H9 (cell line): ENCODE results near the gene ALG8. TPM values are rescaled to one million over a fixed set of nuclear protein-coding genes. Genes with fewer than 3 reads are reported as not detected.

Experiments used
- DNase-seq: peaks from one replicate; pipeline ENCODE4 v3.0.0-alpha.2; 2017
- H2AFZ ChIP-seq: one replicate; pipeline ENCODE4 v1.6.1; 2013; ENCODE audit warnings: mild to moderate bottlenecking, low read length, control low read depth, moderate library complexity
- H2AK5ac ChIP-seq: 2 replicates; pipeline ENCODE4 v1.6.1; 2013; ENCODE audit warnings: low read length, control low read depth, mixed read lengths; ENCODE audit not compliant: insufficient read length
- H2BK120ac ChIP-seq: one replicate; pipeline ENCODE4 v1.6.1; 2013; ENCODE audit warnings: low read depth, mild to moderate bottlenecking, low read length, control low read depth, inconsistent platforms; ENCODE audit not compliant: poor library complexity, severe bottlenecking
- H2BK12ac ChIP-seq: 2 replicates; pipeline ENCODE4 v1.6.1; 2013; ENCODE audit warnings: low read length, control low read depth, mixed read lengths, low read depth; ENCODE audit not compliant: insufficient read length
- H2BK15ac ChIP-seq: 2 replicates; pipeline ENCODE4 v1.6.1; 2013; ENCODE audit warnings: low read depth, low read length, control low read depth
- H2BK20ac ChIP-seq: one replicate; pipeline ENCODE4 v1.6.1; 2013; ENCODE audit warnings: low read depth, mild to moderate bottlenecking, low read length, control low read depth, inconsistent platforms; ENCODE audit not compliant: poor library complexity, severe bottlenecking
- H2BK5ac ChIP-seq: 2 replicates; pipeline ENCODE4 v1.6.1; 2013; ENCODE audit warnings: low read length, control low read depth, mixed read lengths; ENCODE audit not compliant: insufficient read length
- H3K14ac ChIP-seq: 2 replicates; pipeline ENCODE4 v1.6.1; 2013; ENCODE audit warnings: low read length, control low read depth; ENCODE audit not compliant: insufficient read depth
- H3K18ac ChIP-seq: 2 replicates; pipeline ENCODE4 v1.6.1; 2013; ENCODE audit warnings: low read depth, mild to moderate bottlenecking, mixed read lengths, low read length, control low read depth; ENCODE audit not compliant: insufficient read length
- H3K23ac ChIP-seq: 2 replicates; pipeline ENCODE4 v1.6.1; 2013; ENCODE audit warnings: low read length, control low read depth, mixed read lengths, low read depth; ENCODE audit not compliant: insufficient read length
- H3K23me2 ChIP-seq: 2 replicates; pipeline ENCODE4 v1.6.1; 2013; ENCODE audit warnings: low read depth, mild to moderate bottlenecking, mixed read lengths, low read length, control low read depth; ENCODE audit not compliant: insufficient read length, poor library complexity, severe bottlenecking
- H3K27ac ChIP-seq: 2 replicates; pipeline ENCODE4 v1.5.1; 2013; ENCODE audit warnings: low read length, control low read depth, mixed read lengths, low read depth; ENCODE audit not compliant: insufficient read length
- H3K27me3 ChIP-seq: 2 replicates; pipeline ENCODE4 v1.6.1; 2013; ENCODE audit warnings: low read length, control low read depth, inconsistent platforms; ENCODE audit not compliant: insufficient read depth
- H3K4ac ChIP-seq: 2 replicates; pipeline ENCODE4 v1.6.1; 2013; ENCODE audit warnings: low read depth, mild to moderate bottlenecking, control low read depth, inconsistent platforms, low read length, moderate library complexity
- H3K4me1 ChIP-seq: 2 replicates; pipeline ENCODE4 v1.6.1; 2013; ENCODE audit warnings: low read length, control low read depth, inconsistent platforms; ENCODE audit not compliant: insufficient read depth
- H3K4me2 ChIP-seq: 2 replicates; pipeline ENCODE4 v1.6.1; 2013; ENCODE audit warnings: low read length, control low read depth, mixed read lengths; ENCODE audit not compliant: insufficient read length, insufficient read depth
- H3K56ac ChIP-seq: 2 replicates; pipeline ENCODE4 v1.6.1; 2013; ENCODE audit warnings: low read depth, mild to moderate bottlenecking, mixed read lengths, low read length, control low read depth; ENCODE audit not compliant: insufficient read length
- H3K79me1 ChIP-seq: 2 replicates; pipeline ENCODE4 v1.6.1; 2013; ENCODE audit warnings: low read depth, mild to moderate bottlenecking, moderate library complexity, low read length, control low read depth, inconsistent platforms; ENCODE audit not compliant: insufficient read depth, poor library complexity, severe bottlenecking
- H3K79me2 ChIP-seq: 2 replicates; pipeline ENCODE4 v1.6.1; 2013; ENCODE audit warnings: low read length, control low read depth, inconsistent platforms; ENCODE audit not compliant: insufficient read depth
- H3K9ac ChIP-seq: 2 replicates; pipeline ENCODE4 v1.6.1; 2013; ENCODE audit warnings: low read length, control low read depth, mixed read lengths; ENCODE audit not compliant: insufficient read length; ENCODE audit errors: extremely low read depth
- H3K9me3 ChIP-seq: one replicate; pipeline ENCODE4 v1.6.1; 2013; ENCODE audit warnings: low read depth, low read length, inconsistent platforms; ENCODE audit not compliant: control insufficient read depth
- H3T11ph ChIP-seq: one replicate; pipeline ENCODE4 v1.6.1; 2013; ENCODE audit warnings: mild to moderate bottlenecking, low read length, control low read depth, inconsistent platforms
- H4K20me1 ChIP-seq: one replicate; pipeline ENCODE4 v1.6.1; 2013; ENCODE audit not compliant: control insufficient read depth, insufficient read length, insufficient read depth
- H4K5ac ChIP-seq: 2 replicates; pipeline ENCODE4 v1.6.1; 2013; ENCODE audit warnings: low read depth, mild to moderate bottlenecking, mixed read lengths, low read length, control low read depth; ENCODE audit not compliant: insufficient read length
- H4K8ac ChIP-seq: replicated peaks from 2 replicates; pipeline ENCODE4 v1.6.1; 2013; ENCODE audit warnings: low read length, control low read depth, mixed read lengths, low read depth; ENCODE audit not compliant: insufficient read length
- H4K91ac ChIP-seq: 2 replicates; pipeline ENCODE4 v1.6.1; 2013; ENCODE audit warnings: low read depth, mild to moderate bottlenecking, moderate library complexity, mixed read lengths, low read length, control low read depth; ENCODE audit not compliant: insufficient read length
- H3K27ac Mint-ChIP-seq, 3 experiments: 2 replicates in 2 of 3; 3 replicates in 1 of 3; pipeline ENCODE4 v1.8.0; 2020 to 2021; ENCODE audit warnings: mixed read lengths in 3 of 3, mild to moderate bottlenecking in 1 of 3, moderate library complexity in 1 of 3
- H3K27me3 Mint-ChIP-seq: 2 replicates; pipeline ENCODE4 v1.8.0; 2021; ENCODE audit warnings: low read depth, mild to moderate bottlenecking, moderate library complexity, mixed read lengths
- H3K36me3 Mint-ChIP-seq, 3 experiments: 2 replicates in 2 of 3; 3 replicates in 1 of 3; pipeline ENCODE4 v1.8.0; 2020 to 2021; ENCODE audit warnings: low read depth in 3 of 3, mixed read lengths in 3 of 3; ENCODE audit not compliant: insufficient read depth in 1 of 3
- H3K4me1 Mint-ChIP-seq, 2 experiments: 2 replicates each; pipeline ENCODE4 v1.8.0; 2020; ENCODE audit warnings: mixed read lengths in 2 of 2
- H3K4me3 Mint-ChIP-seq, 2 experiments: 2 replicates in 1 of 2; 3 replicates in 1 of 2; pipeline ENCODE4 v1.8.0; 2020 to 2021; ENCODE audit warnings: mild to moderate bottlenecking in 2 of 2, mixed read lengths in 2 of 2, moderate library complexity in 1 of 2
- H3K9me3 Mint-ChIP-seq, 2 experiments: 2 replicates in 1 of 2; 3 replicates in 1 of 2; pipeline ENCODE4 v1.8.0; 2020; ENCODE audit warnings: mild to moderate bottlenecking in 2 of 2, mixed read lengths in 2 of 2, moderate library complexity in 1 of 2
- WGBS: extraction: QIAGEN DNeasy Blood & Tissue Kit; methylation state at CpG from one replicate; pipeline ENCODE4 v1.1.7; 2013; ENCODE audit warnings: missing lambda C conversion rate, low lambda C conversion rate, mixed read lengths; ENCODE audit not compliant: insufficient read length; ENCODE audit errors: extremely low coverage; 5-methylcytosine and 5-hydroxymethylcytosine counted together
- total RNA-seq: library from RNA; stranded (reverse); gene quantifications from 2 replicates; pipeline ENCODE4 v1.2.1, GENCODE V29; 2021
- TF ChIP-seq, protein P1 (sequence below): fragments of 200-600 bp; sonication (generic); conservative IDR thresholded peaks from 3 replicates; pipeline ENCODE4 v1.8.0; 2021; ENCODE audit warnings: antibody characterized with exemption, mild to moderate bottlenecking

ALG8 gene
- total RNA-seq, 1 experiment from 2014 or later = 77.5 TPM

GRCh38 chr11:78179459-78180071 lies 40.1 kb upstream of the ALG8 start:
- H3K4me3 Mint-ChIP-seq = no peak overlapping the region
- H3K27ac Mint-ChIP-seq = peak overlapping the region in 2 of 3 experiments; percentile 11 to 29; a peak in 4 of 7 replicates
- no peaks in the 10 kb centered on the region for H3K27me3 Mint-ChIP-seq

More at GRCh38 chr11:78179459-78180071, 40.1 kb upstream of the ALG8 start:
- Histone ChIP-seq H2BK5ac (no peak overlapping the region), H3K27ac (no peak overlapping the region), H4K8ac (no peak overlapping the region), H2AFZ (no peak overlapping the region), H3K14ac (no peak overlapping the region), H3K18ac (no peak overlapping the region), H3K56ac (no peak overlapping the region), H3K9ac (no peak overlapping the region), H3T11ph (no peak overlapping the region), H2BK12ac (no peak overlapping the region), H3K4me2 (no peak overlapping the region), H4K20me1 (peaks cover 2% of the 10 kb centered on the region), H3K23ac (no peak overlapping the region), H3K79me2 (no peaks in the 10 kb centered on the region), H2AK5ac (no peak overlapping the region), H4K91ac (no peak overlapping the region), H2BK120ac (no peak overlapping the region), H3K79me1 (no peaks in the 10 kb centered on the region), H3K4ac (no peak overlapping the region), H4K5ac (no peak overlapping the region), H2BK15ac (no peak overlapping the region), H2BK20ac (no peak overlapping the region), H3K4me1 (no peaks in the 10 kb centered on the region), H3K9me3 (no peaks in the 10 kb centered on the region), H3K27me3 (no peaks in the 10 kb centered on the region), H3K23me2 (no peaks in the 10 kb centered on the region)
- TF ChIP-seq, protein P1, sequence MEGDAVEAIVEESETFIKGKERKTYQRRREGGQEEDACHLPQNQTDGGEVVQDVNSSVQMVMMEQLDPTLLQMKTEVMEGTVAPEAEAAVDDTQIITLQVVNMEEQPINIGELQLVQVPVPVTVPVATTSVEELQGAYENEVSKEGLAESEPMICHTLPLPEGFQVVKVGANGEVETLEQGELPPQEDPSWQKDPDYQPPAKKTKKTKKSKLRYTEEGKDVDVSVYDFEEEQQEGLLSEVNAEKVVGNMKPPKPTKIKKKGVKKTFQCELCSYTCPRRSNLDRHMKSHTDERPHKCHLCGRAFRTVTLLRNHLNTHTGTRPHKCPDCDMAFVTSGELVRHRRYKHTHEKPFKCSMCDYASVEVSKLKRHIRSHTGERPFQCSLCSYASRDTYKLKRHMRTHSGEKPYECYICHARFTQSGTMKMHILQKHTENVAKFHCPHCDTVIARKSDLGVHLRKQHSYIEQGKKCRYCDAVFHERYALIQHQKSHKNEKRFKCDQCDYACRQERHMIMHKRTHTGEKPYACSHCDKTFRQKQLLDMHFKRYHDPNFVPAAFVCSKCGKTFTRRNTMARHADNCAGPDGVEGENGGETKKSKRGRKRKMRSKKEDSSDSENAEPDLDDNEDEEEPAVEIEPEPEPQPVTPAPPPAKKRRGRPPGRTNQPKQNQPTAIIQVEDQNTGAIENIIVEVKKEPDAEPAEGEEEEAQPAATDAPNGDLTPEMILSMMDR = no peak
- WGBS = no CpG with 5 or more reads among the region's 7 CpGs
- DNase-seq = no peak
- H3K4me1 Mint-ChIP-seq = peaks cover 3 to 4% of the 10 kb centered on the region in 2 experiments; a peak in 2 of 4 replicates
- no peaks in the 10 kb centered on the region for H3K9me3 Mint-ChIP-seq
- peaks cover 0 to 4% (median 0%) of the 10 kb centered on the region in 3 experiments; a peak in 1 of 7 replicates for H3K36me3 Mint-ChIP-seq
